ENCODE data around the gene IL15RA. TPM values are rescaled to one million over a fixed set of nuclear protein-coding genes. Genes with fewer than 3 reads are reported as not detected.

Gene IL15RA
- total and polyA plus RNA-seq, 10 of the 15 experiments (the other 5 are each of a cell fraction or from before 2014, with no cell fraction given), result 2.0 to 14.8 (median 12.1) TPM

GRCh38 chr10:5956146-5956936 is 21.0 kb downstream of the IL15RA start:
- Histone ChIP-seq H3K9me3 (replicated peaks; ENCODE audit: control insufficient read depth, insufficient read depth, low read length) (no peaks in the 10 kb centered on the region), H3K4me2 (ENCODE audit: control insufficient read depth, insufficient read depth) (no peak overlapping the region), H2AFZ (ENCODE audit: control insufficient read depth, low read depth, low read length) (no peak overlapping the region), H3K4me1 (ENCODE audit: control insufficient read depth, insufficient read depth, low read length) (no peaks in the 10 kb centered on the region), H3K9ac (ENCODE audit: control insufficient read depth, insufficient read depth, low read length) (no peak overlapping the region), H3K4me3 (no peak overlapping the region), H3K27ac (ENCODE audit: control insufficient read depth, insufficient read depth) (no peak overlapping the region), H4K20me1 (ENCODE audit: control insufficient read depth, insufficient read depth) (no peaks in the 10 kb centered on the region), H3K27me3 (replicated peaks in 1 of 2; ENCODE audit: control insufficient read depth in 2 of 2, insufficient read depth in 2 of 2, low read length in 1 of 2) (no peaks in the 10 kb centered on the region), H3K79me2 (ENCODE audit: control insufficient read depth, insufficient read depth, low read length) (no peaks in the 10 kb centered on the region), H3K36me3 (ENCODE audit: control insufficient read depth in 2 of 2, insufficient read depth in 2 of 2, low read length in 1 of 2) (peaks cover 5 to 14% of the 10 kb centered on the region in 2 experiments)
- ATAC-seq, result no peak
- no peak for DNase-seq (ENCODE audit: low read depth, low spot score)
- CTCF ChIA-PET, result no interaction called here
- TF ChIP-seq ASH2L (IDR thresholded peaks at IDR 0.05; ENCODE audit: borderline replicate concordance, low read depth) (no peak), SIX5 (IDR thresholded peaks at IDR 0.05; ENCODE audit: low read depth, low read length, severe bottlenecking) (no peak), PBX3 (IDR thresholded peaks at IDR 0.05; ENCODE audit: insufficient replicate concordance, low read depth, low read length) (no peak), IKZF2 (IDR thresholded peaks at IDR 0.05) (no peak), ATF7 (IDR thresholded peaks at IDR 0.05; ENCODE audit: low read depth) (no peak), ZNF217 (IDR thresholded peaks at IDR 0.05) (no peak), STAT3 (IDR thresholded peaks at IDR 0.05; ENCODE audit: low read depth, low read length) (no peak), JUND (IDR thresholded peaks at IDR 0.05; ENCODE audit: low read depth, low read length) (no peak), SMAD5 (IDR thresholded peaks at IDR 0.05; ENCODE audit: low read depth) (no peak), NFYB (IDR thresholded peaks at IDR 0.05; ENCODE audit: insufficient read depth, low read depth, low read length) (no peak), TAF1 (IDR thresholded peaks at IDR 0.05; ENCODE audit: borderline replicate concordance, low read depth, low read length) (no peak), ESRRA (IDR thresholded peaks at IDR 0.05; ENCODE audit: low read length) (no peak), ETV6 (conservative IDR thresholded peaks at IDR 0.05 in 1 of 2, IDR thresholded peaks at IDR 0.05 in 1 of 2; ENCODE audit: borderline replicate concordance in 1 of 2, low read depth in 1 of 2) (no peak)
- SMC1A ChIA-PET (ENCODE audit: uncharacterized antibody, unreplicated experiment), result interaction anchor here (1.4 kb wide), 1 partner anchor 20 kb away, joined by 3 read pairs; no protein-coding TSS in a partner anchor
- 93% methylated on average over 17 of the region's 17 CpGs for WGBS (ENCODE audit: insufficient coverage, insufficient replicate concordance, low lambda C conversion rate, missing lambda C conversion rate)
- POLR2A ChIA-PET, result no interaction called here
- intact Hi-C loops (cut with micrococcal nuclease; ENCODE audit: unreplicated experiment), result no loop called here
- RAD21 ChIA-PET (ENCODE audit: unreplicated experiment), result no interaction called here
- no peak for FAIRE-seq
- in situ Hi-C loops (cut with MboI), result no loop called here
- BruUV-seq (replicated peaks), result no TSS peak

All from GM12878 (cell line).